GM19240 (cell line): Measurements from ENCODE around the gene DPYSL4.
A peak's percentile ranks its signal among the peaks of the same experiment; 100 is the strongest.

Experiments
- DNase-seq: peaks from one replicate; pipeline ENCODE4 v3.0.0; 2011; ENCODE audit warnings: low spot score; ENCODE audit not compliant: insufficient read length

DPYSL4 gene

DNA sequence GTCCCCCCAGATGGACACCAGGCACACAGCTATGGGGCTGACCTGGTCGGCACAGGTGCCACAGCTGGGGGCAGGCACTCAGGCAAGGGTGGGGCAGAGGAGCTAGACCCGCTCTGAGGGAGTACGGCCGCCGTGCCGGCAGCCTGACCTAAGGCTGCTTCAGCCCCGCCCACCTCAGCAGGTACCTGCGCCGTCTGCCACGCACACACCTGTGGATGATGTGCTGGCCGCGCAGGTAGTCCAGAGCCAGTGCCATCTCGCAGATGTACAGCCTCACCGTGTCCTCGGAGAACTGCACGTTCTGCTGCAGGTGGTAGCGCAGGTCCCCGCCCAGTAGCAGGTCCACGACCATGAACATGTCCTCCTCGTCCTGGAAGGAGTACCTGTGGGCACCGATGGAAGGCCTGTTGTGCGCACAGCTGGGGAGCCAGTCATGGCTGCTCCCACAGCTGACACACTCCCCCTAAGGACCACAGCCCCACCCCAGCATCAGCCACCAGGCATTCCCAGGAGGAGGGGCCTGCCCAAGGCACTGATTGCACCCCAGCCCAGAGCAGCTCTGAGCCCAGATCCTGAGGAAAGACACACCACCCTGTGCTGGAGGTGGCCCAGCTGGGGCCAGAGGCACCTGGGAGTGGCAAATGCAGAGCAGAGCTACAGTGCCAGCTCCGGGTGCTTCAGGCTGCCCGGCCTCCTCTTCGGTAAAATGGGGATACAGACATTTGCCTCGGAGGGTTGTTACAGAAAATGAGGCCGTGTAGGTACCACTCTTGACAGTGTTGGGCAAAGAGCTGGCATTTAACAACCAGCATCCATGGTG is 40.0 kb downstream of the DPYSL4 start:
- DNase-seq = no peak

DNA sequence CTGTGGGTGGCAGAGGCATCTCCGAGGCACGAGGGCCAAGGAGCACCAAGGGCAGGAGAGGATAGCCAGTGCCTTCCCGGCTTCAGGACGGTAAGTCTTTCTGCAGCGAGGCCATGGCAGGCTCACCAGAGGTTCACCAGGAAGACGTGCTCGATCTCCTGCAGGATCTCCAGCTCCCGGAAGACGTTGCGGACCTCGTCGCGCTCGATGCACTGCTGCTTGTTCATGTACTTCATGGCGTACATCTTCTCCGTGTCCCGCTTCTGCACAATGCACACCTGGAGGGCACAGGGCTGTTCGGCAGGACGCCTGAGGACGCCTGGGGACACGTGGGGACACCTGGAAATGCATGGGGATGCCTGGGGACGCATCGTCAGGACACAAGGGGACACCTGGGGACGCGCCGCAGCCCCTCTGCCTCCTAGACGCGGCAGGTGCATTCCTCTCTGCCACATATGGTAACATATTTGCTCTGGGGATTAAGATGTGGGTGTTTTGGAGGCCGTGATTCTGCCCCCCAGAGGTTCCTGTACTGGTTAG is 41.2 kb downstream of the DPYSL4 start:
- no peak for DNase-seq

GRCh38 chr10:132228616-132229015 is 41.9 kb downstream of the DPYSL4 start:
- DNase-seq = no peak

DNA sequence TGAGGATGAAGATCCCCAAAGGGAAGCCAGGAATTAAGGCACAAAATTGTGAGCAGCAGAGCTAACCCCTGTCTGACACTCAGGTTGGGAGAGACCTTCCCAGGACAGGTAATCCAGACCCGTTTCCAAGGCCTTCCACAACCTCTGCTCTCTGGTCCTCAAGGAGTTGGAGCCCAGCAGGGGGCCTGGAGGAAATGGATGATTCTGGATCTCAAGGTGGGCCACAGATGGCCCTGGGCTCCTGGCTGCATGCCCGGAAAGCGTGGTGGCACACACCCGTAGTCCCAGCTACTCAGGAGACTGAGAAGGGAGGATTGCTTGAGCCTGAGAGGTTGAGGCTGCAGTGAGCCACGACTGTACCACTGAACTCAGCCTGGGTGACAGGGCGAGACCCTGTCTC is 42.3 kb downstream of the DPYSL4 start:
- no peak for DNase-seq

GRCh38 chr10:132229834-132230556 is 43.2 kb downstream of the DPYSL4 start:
- DNase-seq = peak; percentile 73

DNA sequence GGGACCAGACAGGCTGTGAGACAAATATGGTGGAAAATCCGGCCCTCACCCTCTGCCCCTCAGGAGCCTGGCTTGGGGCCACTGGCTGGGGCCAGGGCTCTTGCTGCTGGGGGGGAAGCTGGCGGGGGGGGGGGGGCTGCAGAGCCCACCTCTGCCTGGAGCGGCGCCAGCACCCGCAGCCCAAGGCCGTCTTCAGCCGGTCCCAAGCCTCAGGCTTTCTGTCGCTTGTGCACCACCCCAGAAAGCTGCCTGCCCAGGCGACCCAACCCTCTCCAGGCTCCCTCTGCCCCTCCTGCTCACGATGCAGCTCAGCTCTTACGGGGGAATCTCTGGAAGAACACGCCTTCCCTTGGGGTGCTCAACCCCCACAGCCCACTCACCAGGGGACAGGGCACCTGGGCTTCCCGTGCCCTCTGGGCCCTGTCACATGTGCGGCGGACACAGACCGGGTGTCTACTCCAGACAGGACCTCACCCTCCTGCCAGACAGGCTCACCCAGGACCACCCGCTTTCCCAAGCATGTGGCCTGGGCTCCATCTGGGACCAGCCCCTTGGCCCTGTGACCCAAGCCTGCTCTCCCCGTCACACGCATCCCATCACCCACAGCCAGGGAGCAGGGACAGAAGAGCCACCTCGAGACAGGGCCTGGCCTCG is 43.9 kb downstream of the DPYSL4 start:
- DNase-seq = no peak

- DNase-seq = no peak
These were observed 44.9 kb downstream of the DPYSL4 start for GRCh38 chr10:132231656-132232022.

GRCh38 chr10:132232023-132232951 is 45.5 kb downstream of the DPYSL4 start:
- no peak for DNase-seq

- DNase-seq = no peak
These were observed 46.2 kb downstream of the DPYSL4 start for GRCh38 chr10:132232981-132233380.

DNA sequence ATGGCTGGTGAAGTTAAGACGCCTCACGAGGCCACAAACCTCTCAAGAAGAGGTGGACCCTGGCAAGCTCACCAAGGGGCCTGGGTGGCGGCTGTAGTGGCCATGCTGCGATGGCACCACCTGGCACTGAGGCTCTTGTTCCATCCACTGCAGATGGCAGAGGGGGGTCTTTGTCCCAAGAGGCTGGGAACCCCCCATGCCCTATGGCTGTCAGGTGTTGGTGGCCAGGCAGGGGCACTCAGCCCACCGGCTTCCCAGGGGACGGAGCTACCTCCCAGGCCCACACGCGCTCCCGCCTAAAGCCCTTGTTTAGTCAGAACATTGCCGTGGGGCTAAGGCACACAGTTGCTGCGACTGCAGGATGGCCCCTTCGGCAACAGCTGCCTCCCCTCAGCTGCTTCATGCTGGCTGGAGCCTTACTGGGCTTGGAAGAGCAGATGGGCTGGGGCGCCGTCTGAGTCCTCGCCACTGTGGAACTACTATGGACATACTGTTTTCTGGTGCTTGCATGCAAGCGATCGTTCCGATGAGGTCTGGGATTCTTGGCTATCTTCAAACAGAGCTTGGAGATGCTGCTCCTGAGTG is 46.8 kb downstream of the DPYSL4 start:
- DNase-seq = no peak

DNA sequence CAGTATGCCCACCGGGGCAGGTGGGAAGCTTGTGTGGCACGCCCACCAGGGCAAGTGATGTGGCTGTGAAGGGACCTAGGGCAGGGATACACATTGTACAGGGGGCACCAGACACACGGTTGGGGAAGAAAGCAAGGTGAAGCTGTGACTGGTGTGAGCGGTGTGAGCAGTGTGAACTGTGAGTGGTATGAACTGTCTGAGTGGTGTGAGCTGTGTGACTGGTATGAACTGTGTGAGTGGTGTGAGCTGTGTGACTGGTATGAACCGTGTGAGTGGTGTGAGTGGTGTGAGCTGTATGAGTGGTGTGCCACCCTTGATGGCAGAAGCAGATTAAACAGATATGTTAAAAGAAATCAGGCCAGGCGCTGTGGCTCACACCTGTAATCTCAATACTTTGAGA is 48.1 kb downstream of the DPYSL4 start:
- no peak for DNase-seq

GRCh38 chr10:132236161-132236560 is 49.4 kb downstream of the DPYSL4 start:
- no peak for DNase-seq

DNA sequence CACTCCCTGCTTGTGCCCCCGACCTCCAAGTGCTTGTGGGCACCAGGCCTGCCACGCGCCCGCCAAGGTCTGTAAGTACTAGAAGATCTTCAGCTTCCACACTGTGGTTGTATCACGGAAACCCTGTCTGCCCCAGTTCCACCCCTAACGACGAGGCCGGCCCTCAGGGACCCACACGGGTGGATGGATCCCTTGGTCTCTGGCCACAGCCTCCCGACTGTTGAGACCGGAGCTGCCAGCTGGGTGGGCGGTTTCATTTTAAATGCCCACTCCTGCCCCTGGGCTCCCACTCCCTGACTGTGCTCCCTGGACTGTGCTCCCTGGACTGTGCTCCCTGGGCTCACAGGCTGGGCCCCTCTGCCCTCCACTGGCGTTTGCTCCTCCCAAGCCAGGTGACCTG is 50.1 kb downstream of the DPYSL4 start:
- DNase-seq = no peak

- no peak for DNase-seq
These were observed 50.6 kb downstream of the DPYSL4 start for GRCh38 chr10:132237396-132237795.

DNA sequence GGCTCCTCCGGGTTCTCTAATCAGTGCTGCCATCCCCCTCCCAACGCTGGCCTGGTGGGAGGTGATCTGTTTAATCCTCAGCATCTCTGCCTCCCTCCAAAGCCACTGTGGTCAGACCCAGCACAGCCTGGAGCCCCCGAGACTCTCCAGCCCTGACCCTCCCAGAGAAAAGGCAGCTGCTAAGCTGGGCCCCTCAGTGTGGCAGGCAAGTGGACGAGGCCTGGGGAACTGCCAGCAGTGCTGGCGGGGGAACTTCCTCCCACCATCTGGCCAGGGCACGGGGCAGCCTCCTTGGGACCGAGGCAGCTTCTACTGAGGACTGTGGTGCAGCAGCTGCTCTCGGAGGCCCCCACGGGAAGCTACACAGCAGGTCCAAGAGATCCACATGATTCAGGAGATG is 51.1 kb downstream of the DPYSL4 start:
- DNase-seq = no peak

- DNase-seq = no peak
These were observed 51.8 kb downstream of the DPYSL4 start for GRCh38 chr10:132238371-132239125.

DNA sequence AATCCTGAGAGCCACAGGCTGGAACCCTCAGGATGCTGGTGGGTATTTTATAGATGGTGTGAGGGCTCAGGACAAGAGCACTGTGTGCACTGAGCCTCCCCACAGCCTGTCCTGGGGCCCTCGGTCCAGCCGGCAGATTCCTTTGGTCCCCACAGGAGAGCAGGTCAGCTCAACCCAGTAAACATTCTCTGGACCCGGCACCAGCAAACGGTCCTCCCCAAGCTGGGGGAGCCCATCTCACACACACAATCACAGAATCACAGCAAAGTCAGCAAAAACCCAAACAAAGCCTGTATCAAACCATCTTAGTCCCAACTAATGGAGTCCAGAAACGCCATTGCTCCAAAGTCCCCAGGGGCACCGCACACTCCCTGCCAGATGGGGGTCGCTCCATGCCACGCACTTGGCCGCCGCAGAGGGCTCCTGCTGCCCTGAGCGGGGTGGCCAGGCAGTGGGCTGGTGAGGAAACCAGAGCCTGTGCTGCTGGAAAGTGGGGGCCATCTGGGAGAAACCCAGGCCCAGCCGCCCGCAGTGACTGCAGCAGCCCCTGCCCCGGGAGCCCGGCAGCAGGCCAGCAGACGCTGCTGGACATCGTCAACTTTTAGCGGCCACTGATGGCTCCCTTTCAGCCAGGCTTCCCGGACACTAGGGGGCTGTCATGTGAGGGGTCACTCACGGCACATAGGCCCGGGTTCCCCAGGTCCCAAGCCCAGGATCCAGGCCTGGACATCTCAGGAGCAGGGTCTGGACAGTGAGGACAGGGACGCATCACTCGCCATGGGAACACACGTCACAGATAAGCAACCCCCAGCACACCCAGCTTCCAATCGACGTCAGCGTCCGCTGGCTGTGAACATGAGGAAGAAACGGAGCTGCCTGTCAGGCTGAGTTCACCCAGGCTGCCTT is 52.6 kb downstream of the DPYSL4 start:
- DNase-seq = no peak

DNA sequence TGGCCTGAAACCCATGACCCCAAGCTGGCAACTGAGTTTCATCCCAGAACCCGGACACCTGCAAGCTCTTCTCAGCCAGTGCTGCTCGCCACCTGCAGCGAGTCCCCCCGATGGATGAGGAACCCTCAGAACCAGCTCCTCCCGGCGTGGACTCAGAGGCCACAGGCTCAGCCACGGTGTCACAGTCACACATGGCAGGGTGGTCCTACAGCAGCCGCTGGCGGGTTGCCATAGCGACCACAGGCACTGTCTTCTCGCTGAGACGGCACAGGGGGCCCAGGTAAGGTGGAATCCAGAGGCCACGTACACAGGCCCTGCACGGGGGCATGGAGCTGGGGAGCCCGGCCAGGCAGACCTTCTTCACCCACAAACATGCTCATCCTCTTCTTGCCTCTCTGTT is 53.4 kb downstream of the DPYSL4 start:
- no peak for DNase-seq

DNA sequence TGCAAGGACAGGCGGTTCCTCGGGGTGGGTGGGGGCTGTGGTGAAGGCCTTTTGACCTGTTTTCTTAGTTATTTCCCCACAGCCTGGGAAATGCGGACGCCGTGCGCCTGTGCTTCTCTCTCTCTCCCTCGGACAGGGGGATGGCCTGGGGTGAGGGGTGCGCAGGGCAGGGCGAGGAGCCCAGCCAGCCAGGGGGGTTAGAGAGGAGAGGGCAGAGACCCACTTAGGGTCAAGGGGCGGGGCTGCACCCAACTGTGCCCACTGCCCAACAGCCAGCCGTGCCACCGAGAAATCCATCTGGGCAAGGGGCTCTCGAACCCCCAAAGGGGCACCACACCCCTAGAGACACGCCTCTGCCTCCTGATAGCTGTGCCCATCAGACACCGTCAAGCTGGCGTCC is 53.8 kb downstream of the DPYSL4 start:
- no peak for DNase-seq
